ENCODE measurements around the gene ZDHHC14.

ZDHHC14 gene

DNA sequence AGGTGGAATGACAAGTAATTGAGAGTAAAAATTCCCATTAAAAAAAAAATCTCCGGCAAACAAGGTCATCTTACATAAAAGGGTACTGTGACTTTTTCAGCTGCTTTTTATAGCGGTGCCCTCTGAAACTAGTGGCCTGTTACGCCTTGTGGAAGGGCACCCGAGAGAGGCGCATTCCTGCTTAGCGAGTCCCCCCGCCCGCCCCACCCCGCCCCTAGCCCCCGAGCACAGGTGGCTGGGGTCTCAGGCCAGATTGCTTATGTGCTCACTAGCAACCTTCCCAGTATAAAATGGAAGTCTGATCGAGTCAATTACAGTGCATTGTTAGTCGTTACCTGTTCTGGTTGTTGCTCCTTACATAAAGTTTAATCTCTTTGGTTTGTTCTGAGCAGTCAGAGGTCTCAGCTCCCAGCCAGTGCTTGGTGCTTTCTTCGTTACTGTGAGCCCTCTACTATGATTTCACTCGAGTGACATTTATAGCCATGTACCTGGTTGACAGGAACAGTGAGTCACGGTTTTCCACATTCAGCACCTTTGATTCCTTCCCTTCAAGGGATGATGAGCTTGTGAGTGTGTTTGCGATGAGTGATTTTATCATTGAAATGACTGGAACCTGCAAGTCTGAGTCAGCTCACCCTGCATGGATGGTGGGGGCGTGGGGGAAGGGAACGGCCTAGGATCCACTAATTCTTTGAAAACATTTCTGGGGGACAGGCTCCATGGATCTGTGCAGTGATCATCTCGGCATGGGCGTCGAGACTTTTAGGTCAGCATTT is 47.6 kb downstream of the ZDHHC14 start:
- ATAC-seq, result peak; percentile 20; the same call in 2 of the 3 replicates

DNA sequence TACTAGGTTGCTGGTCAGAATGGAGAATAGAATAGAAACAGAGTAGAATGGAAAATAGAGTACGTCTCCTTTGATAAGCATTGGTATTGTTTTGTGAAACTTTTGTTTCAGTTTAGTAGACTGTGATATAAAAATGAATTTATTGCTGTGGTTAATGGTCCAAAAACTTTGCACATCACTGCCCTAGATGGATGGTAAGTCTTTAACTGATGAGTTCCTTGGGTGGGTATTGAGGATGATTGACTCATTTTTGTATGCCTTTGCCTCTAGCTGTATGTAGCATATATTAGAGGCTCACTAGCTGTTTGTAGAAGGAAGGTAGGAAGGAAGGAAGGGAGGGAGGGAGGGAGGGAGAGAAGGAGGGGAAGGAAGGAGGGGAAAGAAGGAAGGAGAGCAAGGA is 48.3 kb downstream of the ZDHHC14 start:
- ATAC-seq, result no peak
- TF ChIP-seq, protein P1, sequence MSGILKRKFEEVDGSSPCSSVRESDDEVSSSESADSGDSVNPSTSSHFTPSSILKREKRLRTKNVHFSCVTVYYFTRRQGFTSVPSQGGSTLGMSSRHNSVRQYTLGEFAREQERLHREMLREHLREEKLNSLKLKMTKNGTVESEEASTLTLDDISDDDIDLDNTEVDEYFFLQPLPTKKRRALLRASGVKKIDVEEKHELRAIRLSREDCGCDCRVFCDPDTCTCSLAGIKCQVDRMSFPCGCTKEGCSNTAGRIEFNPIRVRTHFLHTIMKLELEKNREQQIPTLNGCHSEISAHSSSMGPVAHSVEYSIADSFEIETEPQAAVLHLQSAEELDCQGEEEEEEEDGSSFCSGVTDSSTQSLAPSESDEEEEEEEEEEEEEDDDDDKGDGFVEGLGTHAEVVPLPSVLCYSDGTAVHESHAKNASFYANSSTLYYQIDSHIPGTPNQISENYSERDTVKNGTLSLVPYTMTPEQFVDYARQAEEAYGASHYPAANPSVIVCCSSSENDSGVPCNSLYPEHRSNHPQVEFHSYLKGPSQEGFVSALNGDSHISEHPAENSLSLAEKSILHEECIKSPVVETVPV (CRISPR knock-in tag; IDR thresholded peaks at IDR 0.05), result no peak
- no peak for TF ChIP-seq RARB (CRISPR knock-in tag; IDR thresholded peaks at IDR 0.05)
- TF ChIP-seq BACH2 (CRISPR knock-in tag; IDR thresholded peaks at IDR 0.05; ENCODE audit: borderline replicate concordance), result no peak
- TF ChIP-seq TOX (CRISPR knock-in tag; IDR thresholded peaks at IDR 0.05; ENCODE audit: borderline replicate concordance), result no peak
- TF ChIP-seq ZNF8 (CRISPR knock-in tag; IDR thresholded peaks at IDR 0.05), result no peak
- TF ChIP-seq ISL1 (CRISPR knock-in tag; IDR thresholded peaks at IDR 0.05), result no peak
- TF ChIP-seq OSR1 (CRISPR knock-in tag; IDR thresholded peaks at IDR 0.05), result no peak
- TF ChIP-seq ESRRG (CRISPR knock-in tag; IDR thresholded peaks at IDR 0.05), result no peak
- no peak for TF ChIP-seq GLIS3 (CRISPR knock-in tag; IDR thresholded peaks at IDR 0.05)
- TF ChIP-seq ZFP3 (CRISPR knock-in tag; IDR thresholded peaks at IDR 0.05), result no peak
- TF ChIP-seq ZNF70 (CRISPR knock-in tag; IDR thresholded peaks at IDR 0.05), result no peak
- TF ChIP-seq ZC3H10 (CRISPR knock-in tag; IDR thresholded peaks at IDR 0.05), result no peak
- TF ChIP-seq SNAI2 (CRISPR knock-in tag; IDR thresholded peaks at IDR 0.05), result no peak
- no peak for TF ChIP-seq ZNF565 (CRISPR knock-in tag; conservative IDR thresholded peaks at IDR 0.05; ENCODE audit: low read depth)
- TF ChIP-seq, protein P2, sequence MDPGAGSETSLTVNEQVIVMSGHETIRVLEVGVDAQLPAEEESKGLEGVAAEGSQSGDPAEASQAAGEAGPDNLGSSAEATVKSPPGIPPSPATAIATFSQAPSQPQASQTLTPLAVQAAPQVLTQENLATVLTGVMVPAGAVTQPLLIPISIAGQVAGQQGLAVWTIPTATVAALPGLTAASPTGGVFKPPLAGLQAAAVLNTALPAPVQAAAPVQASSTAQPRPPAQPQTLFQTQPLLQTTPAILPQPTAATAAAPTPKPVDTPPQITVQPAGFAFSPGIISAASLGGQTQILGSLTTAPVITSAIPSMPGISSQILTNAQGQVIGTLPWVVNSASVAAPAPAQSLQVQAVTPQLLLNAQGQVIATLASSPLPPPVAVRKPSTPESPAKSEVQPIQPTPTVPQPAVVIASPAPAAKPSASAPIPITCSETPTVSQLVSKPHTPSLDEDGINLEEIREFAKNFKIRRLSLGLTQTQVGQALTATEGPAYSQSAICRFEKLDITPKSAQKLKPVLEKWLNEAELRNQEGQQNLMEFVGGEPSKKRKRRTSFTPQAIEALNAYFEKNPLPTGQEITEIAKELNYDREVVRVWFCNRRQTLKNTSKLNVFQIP (CRISPR knock-in tag; IDR thresholded peaks at IDR 0.05; ENCODE audit: borderline replicate concordance, low read depth), result no peak
- no peak for TF ChIP-seq ZFP30 (CRISPR knock-in tag; IDR thresholded peaks at IDR 0.05)

More for the DNA sequence above, 47.6 kb downstream of the ZDHHC14 start:
- TF ChIP-seq CSDC2 (CRISPR knock-in tag; IDR thresholded peaks at IDR 0.05), result no peak
- TF ChIP-seq OSR1 (CRISPR knock-in tag; IDR thresholded peaks at IDR 0.05), result no peak
- TF ChIP-seq RARB (CRISPR knock-in tag; IDR thresholded peaks at IDR 0.05), result no peak
- TF ChIP-seq, protein P1 (CRISPR knock-in tag; IDR thresholded peaks at IDR 0.05), result no peak
- TF ChIP-seq ZNF8 (CRISPR knock-in tag; IDR thresholded peaks at IDR 0.05), result no peak
- TF ChIP-seq TOX (CRISPR knock-in tag; IDR thresholded peaks at IDR 0.05; ENCODE audit: borderline replicate concordance), result no peak
- TF ChIP-seq GLIS3 (CRISPR knock-in tag; IDR thresholded peaks at IDR 0.05), result no peak
- TF ChIP-seq ZNF70 (CRISPR knock-in tag; IDR thresholded peaks at IDR 0.05), result no peak
- TF ChIP-seq, protein P3, sequence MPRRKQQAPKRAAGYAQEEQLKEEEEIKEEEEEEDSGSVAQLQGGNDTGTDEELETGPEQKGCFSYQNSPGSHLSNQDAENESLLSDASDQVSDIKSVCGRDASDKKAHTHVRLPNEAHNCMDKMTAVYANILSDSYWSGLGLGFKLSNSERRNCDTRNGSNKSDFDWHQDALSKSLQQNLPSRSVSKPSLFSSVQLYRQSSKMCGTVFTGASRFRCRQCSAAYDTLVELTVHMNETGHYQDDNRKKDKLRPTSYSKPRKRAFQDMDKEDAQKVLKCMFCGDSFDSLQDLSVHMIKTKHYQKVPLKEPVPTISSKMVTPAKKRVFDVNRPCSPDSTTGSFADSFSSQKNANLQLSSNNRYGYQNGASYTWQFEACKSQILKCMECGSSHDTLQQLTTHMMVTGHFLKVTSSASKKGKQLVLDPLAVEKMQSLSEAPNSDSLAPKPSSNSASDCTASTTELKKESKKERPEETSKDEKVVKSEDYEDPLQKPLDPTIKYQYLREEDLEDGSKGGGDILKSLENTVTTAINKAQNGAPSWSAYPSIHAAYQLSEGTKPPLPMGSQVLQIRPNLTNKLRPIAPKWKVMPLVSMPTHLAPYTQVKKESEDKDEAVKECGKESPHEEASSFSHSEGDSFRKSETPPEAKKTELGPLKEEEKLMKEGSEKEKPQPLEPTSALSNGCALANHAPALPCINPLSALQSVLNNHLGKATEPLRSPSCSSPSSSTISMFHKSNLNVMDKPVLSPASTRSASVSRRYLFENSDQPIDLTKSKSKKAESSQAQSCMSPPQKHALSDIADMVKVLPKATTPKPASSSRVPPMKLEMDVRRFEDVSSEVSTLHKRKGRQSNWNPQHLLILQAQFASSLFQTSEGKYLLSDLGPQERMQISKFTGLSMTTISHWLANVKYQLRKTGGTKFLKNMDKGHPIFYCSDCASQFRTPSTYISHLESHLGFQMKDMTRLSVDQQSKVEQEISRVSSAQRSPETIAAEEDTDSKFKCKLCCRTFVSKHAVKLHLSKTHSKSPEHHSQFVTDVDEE (CRISPR knock-in tag; IDR thresholded peaks at IDR 0.05), result no peak

DNA sequence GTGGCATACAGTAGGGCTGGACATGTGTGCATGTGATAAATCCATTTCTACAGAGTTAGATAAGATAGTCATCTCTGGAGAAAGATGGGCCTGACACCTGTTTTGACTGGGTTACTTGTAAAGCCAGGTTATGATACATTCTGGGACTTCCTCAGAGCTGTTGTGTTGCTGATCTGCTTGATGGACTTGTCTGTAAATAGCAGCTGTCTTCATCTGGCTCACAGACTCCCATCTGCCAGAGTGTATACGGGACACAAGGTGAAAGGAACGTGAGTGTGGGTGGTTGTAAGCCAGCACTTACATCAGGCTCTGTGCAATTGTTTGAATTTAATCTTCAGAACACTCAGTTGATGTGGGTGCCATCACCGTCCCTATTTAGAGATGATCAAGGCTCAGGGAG is 49.8 kb downstream of the ZDHHC14 start:
- no peak for TF ChIP-seq ZNF70 (CRISPR knock-in tag; IDR thresholded peaks at IDR 0.05)
- TF ChIP-seq ZC3H10 (CRISPR knock-in tag; IDR thresholded peaks at IDR 0.05), result no peak
- no peak for TF ChIP-seq ZNF565 (CRISPR knock-in tag; conservative IDR thresholded peaks at IDR 0.05; ENCODE audit: low read depth)
- no peak for TF ChIP-seq BACH2 (CRISPR knock-in tag; IDR thresholded peaks at IDR 0.05; ENCODE audit: borderline replicate concordance)
- TF ChIP-seq, protein P4, sequence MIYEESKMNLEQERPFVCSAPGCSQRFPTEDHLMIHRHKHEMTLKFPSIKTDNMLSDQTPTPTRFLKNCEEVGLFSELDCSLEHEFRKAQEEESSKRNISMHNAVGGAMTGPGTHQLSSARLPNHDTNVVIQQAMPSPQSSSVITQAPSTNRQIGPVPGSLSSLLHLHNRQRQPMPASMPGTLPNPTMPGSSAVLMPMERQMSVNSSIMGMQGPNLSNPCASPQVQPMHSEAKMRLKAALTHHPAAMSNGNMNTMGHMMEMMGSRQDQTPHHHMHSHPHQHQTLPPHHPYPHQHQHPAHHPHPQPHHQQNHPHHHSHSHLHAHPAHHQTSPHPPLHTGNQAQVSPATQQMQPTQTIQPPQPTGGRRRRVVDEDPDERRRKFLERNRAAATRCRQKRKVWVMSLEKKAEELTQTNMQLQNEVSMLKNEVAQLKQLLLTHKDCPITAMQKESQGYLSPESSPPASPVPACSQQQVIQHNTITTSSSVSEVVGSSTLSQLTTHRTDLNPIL (CRISPR knock-in tag; IDR thresholded peaks at IDR 0.05; ENCODE audit: low read depth), result no peak
- TF ChIP-seq, protein P1 (CRISPR knock-in tag; IDR thresholded peaks at IDR 0.05), result no peak
- no peak for TF ChIP-seq ZFP30 (CRISPR knock-in tag; IDR thresholded peaks at IDR 0.05)
- TF ChIP-seq TOX (CRISPR knock-in tag; IDR thresholded peaks at IDR 0.05; ENCODE audit: borderline replicate concordance), result no peak
- TF ChIP-seq, protein P2 (CRISPR knock-in tag; IDR thresholded peaks at IDR 0.05; ENCODE audit: borderline replicate concordance, low read depth), result no peak
- TF ChIP-seq RARB (CRISPR knock-in tag; IDR thresholded peaks at IDR 0.05), result no peak
- no peak for TF ChIP-seq CSDC2 (CRISPR knock-in tag; IDR thresholded peaks at IDR 0.05)
- TF ChIP-seq GLIS3 (CRISPR knock-in tag; IDR thresholded peaks at IDR 0.05), result no peak
- TF ChIP-seq, protein P3 (CRISPR knock-in tag; IDR thresholded peaks at IDR 0.05), result no peak
- no peak for ATAC-seq

All from SK-N-SH treated with all-trans-retinoic acid at 6 μM for 48 hours (cell line).